Psoas muscle (tissue), 8 donors: ENCODE data around the gene TSPAN9. TPM values are rescaled to one million over a fixed set of nuclear protein-coding genes. Genes with fewer than 3 reads are reported as not detected.

Experiments used
- ATAC-seq, 4 donors: fragments of 200-7000 bp; cut with Tn5 transposase; one replicate each; pipeline ENCODE4 v1.9.1; 2020; ENCODE audit warnings: moderate library complexity in 3 of 4, mild to moderate bottlenecking in 2 of 4
- DNase-seq, 2 donors: peaks; one replicate each; pipeline ENCODE4 v3.0.0-alpha.2; 2020
- H3K27ac ChIP-seq: fragments of 200-600 bp; one replicate; pipeline ENCODE4 v1.8.0; 2022
- H3K27me3 ChIP-seq, 3 donors: fragments of 200-600 bp in 1 of 3; one replicate each; pipeline versions ENCODE4 v1.6.1 to v1.8.0; 2013 to 2022; ENCODE audit warnings: low read length in 2 of 3, mild to moderate bottlenecking in 2 of 3, moderate library complexity in 1 of 3; ENCODE audit not compliant: insufficient read depth in 3 of 3
- H3K36me3 ChIP-seq, 2 donors: fragments of 200-600 bp in 1 of 2; one replicate each; pipeline versions ENCODE4 v1.6.1 to v1.8.0; 2013 to 2022; ENCODE audit warnings: low read depth in 1 of 2, mild to moderate bottlenecking in 1 of 2, moderate library complexity in 1 of 2; ENCODE audit not compliant: insufficient read depth in 1 of 2
- H3K4me1 ChIP-seq: fragments of 200-600 bp; one replicate; pipeline ENCODE4 v1.8.0; 2022
- H3K4me3 ChIP-seq: fragments of 200-600 bp; one replicate; pipeline ENCODE4 v1.8.0; 2022; ENCODE audit warnings: mild to moderate bottlenecking
- H3K9me3 ChIP-seq: fragments of 200-600 bp; one replicate; pipeline ENCODE4 v1.8.0; 2022
- WGBS, 3 donors: extraction: QIAGEN DNeasy Blood & Tissue Kit; methylation state at CpG; one replicate each; pipeline versions ENCODE4 v1.1.6 to v1.1.7; 2013; 5-methylcytosine and 5-hydroxymethylcytosine counted together
- intact Hi-C, 2 donors: fragments of 100-400 bp; cut with DNase I; formaldehyde crosslinking; loops; one replicate each; pipeline versions ENCODE4 v1.11.0 to v1.14.2; 2022
- polyA plus RNA-seq, 3 donors: library from polyadenylated mRNA; stranded (reverse); fragments of 200-250 nt; gene quantifications; one replicate each; pipeline ENCODE4 v1.2.3, GENCODE V29; 2013
- total RNA-seq, 4 donors: library from RNA; stranded (reverse); fragmentation: NEBNext Ultra II Directional in 2 of 4; extraction: Animal tissue kit (Norgen Biotek cat#: 25700) in 2 of 4; gene quantifications; one replicate each; pipeline versions ENCODE4 v1.2.1 to v1.2.4, GENCODE V29; 2021 to 2023
- TF ChIP-seq, protein P1 (sequence below): fragments of 200-600 bp; IDR thresholded peaks from one replicate; pipeline ENCODE4 v1.8.0; 2022; ENCODE audit warnings: antibody characterized with exemption
- donor health status: healthy with polysubstance abuse.
- donor health status: DM: no; HTN: no; CAD: no; lungs with moderate emphysema.
- donor health status: Bipolar disorder and iron deficiency.
- donor health status: healthy.
- donor health status: DM: yes; HTN: yes; CAD: no.
- donor health status: DM: no; HTN: no; CAD: no.
- donor health status: DM: no; HTN: no; CAD: no.
- donor health status: DM: yes; HTN: yes; CAD: no.

TSPAN9 gene
- total and polyA plus RNA-seq, 7 donors, result 6.4 to 28.0 (median 11.6) TPM

DNA sequence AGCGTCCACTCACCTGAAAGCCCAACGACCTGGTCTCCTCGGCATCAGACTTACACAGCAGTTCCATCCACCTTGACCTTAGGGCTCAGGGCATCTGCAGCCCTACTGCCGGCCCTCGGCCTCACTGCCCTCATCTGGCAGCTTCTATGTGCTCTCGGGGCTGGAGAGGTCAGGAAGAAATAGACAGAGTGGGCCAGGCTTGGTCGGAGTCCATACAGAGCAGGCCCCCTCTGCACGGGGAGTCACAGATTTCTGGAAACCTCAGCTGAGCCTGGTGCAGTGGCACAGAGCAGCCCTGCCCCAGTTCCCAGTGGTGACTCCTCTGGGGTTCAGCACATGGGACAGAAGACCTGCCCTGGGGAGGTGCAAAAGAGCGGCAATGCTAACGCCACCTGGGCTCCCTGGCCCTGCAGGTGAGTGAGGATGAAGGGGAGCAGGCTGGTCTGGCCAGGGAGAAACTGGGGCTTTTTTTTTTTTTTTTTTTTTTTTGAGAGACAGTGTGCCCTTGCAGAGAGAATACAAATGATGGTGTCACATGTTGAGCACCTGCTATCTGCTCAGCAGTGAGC, 223.7 kb downstream of the TSPAN9 start:
- no peaks in the 10 kb centered on the region for H3K36me3 ChIP-seq
- 47 to 56% (median 50%) methylated on average over 10 of the region's 10 CpGs for WGBS, 3 donors

DNA sequence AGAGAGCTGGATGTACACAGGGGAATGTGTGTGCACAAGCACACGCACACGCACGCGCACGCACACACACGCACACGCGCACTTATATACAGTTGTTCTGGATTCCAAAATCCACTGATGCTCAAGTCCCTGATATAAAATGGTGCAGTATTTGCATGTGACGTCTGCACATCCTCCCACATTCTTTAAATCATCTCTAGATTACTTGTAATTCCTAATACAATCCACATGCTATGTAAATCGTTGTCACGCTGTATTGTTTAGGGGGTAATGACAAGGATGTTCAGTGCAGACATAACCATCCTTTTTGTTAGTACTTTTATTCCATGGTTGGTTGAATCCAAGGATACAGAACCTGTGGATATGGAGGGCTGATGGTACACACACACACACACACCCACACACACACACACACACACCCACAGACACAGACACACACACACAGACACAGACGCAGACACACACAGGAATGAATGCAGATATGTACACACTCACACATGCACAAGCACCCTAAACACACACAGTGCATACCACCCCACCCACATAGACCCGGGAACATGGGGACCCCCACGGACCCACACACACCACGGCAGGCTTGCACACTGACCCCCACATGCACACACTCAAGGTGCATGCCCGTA, 225.3 kb downstream of the TSPAN9 start:
- Histone ChIP-seq H3K27me3 (peaks cover 0 to 3% (median 0%) of the 10 kb centered on the region in 3 donors), H3K27ac (no peak overlapping the region), H3K36me3 (no peaks in the 10 kb centered on the region), H3K4me3 (no peak overlapping the region), H3K9me3 (no peaks in the 10 kb centered on the region), H3K4me1 (peaks cover 14% of the 10 kb centered on the region)
- TF ChIP-seq, protein P1, sequence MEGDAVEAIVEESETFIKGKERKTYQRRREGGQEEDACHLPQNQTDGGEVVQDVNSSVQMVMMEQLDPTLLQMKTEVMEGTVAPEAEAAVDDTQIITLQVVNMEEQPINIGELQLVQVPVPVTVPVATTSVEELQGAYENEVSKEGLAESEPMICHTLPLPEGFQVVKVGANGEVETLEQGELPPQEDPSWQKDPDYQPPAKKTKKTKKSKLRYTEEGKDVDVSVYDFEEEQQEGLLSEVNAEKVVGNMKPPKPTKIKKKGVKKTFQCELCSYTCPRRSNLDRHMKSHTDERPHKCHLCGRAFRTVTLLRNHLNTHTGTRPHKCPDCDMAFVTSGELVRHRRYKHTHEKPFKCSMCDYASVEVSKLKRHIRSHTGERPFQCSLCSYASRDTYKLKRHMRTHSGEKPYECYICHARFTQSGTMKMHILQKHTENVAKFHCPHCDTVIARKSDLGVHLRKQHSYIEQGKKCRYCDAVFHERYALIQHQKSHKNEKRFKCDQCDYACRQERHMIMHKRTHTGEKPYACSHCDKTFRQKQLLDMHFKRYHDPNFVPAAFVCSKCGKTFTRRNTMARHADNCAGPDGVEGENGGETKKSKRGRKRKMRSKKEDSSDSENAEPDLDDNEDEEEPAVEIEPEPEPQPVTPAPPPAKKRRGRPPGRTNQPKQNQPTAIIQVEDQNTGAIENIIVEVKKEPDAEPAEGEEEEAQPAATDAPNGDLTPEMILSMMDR, result no peak
- 84 to 96% (median 92%) methylated on average over 16 of the region's 16 CpGs for whole genome bisulfite sequencing, 3 donors
- intact Hi-C loops, result loop anchor here in 1 of 2 donors (5.0 kb wide), 3 partner anchors 230 to 505 kb away; no protein-coding TSS in a partner anchor
- no peak for ATAC-seq
- no peak for DNase-seq

More for the DNA sequence above, 223.7 kb downstream of the TSPAN9 start:
- DNase-seq (peak in 1 of 2 donors; percentile 52), ATAC-seq (no peak)
- Histone ChIP-seq H3K27ac (peak overlapping the region; percentile 71), H3K4me3 (no peak overlapping the region), H3K9me3 (no peaks in the 10 kb centered on the region), H3K4me1 (peaks cover 14% of the 10 kb centered on the region), H3K27me3 (peaks cover 0 to 4% (median 0%) of the 10 kb centered on the region in 3 donors)
- TF ChIP-seq, protein P1, result no peak
- intact Hi-C loops, result loop anchor here (1.0 to 5.0 kb wide), 7 partner anchors 156 to 976 kb away; no protein-coding TSS in a partner anchor

DNA sequence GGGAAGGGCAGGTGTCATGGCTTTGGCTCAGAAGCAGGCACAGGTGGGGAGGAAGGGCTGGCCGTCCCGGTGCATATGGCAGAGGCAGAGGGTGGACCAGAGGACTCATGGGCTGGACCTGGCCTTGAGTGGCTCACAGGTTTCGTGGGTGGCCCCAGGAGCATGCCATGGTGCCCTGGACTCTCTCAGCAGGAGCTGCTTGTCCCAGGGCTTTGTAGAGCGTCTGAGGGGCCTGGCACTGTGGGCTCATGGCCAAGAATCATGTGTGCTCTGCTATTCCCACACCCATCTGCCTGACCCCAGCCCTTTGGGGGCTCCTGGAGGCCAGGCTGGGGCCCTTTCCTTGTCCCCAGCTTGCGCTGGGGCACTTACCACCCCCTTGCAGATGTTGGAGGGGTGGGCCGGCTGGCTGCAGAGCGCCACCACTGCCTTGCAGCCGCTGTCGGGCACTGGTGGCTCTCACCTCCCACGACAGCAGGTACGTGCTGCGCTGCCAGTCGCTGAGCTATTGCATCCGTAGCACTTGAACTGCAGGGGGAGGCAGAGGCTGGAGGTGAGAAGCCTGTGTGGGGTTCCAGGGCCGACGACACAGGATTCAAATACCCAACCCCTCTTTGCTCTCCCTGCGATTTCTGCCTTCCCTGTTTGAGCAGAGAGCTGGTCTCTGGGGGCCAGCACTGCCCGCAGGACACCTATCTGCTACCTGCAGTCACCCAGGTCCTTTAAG, 226.4 kb downstream of the TSPAN9 start:
- H3K27me3 ChIP-seq, result peaks cover 0 to 3% (median 0%) of the 10 kb centered on the region in 3 donors
- WGBS, 3 donors, result 83 to 85% (median 83%) methylated on average over 18 of the region's 18 CpGs

DNA sequence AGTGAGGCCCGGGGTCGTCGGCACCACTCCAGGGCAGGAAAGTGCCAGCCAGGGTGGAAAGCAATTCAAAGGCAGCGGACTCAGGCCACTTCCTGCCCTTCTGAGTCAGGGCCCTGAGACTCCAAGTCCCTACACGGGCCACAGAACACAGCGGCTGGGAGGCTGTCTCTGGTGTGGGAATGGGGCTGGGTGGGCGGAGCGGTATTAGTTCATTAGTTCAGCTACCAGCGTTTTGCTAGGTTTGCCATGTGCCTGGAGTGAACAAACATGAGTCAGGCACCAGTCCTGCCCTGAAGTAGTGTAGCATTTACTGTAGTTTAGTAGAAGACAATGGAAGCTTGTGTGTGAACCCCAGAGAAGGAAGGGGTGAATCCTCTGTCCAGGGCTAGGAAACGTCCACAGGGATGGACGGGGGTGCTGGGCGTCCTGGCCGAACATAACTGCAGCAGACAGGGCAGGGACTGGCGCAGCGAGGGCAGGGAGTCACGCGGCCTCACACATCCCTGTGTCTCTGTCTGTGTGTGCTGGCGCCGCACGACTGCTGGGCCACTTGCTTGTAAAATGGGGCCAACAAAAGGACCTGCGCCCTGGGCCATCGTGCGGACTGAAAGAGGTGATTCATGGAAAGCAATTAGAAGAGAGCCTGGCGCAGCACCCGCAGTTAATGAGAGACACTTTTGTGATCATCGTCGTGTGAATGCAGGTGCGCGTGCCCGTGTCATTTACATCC, 227.4 kb downstream of the TSPAN9 start:
- Histone ChIP-seq H3K27ac (no peak overlapping the region), H3K9me3 (no peaks in the 10 kb centered on the region), H3K27me3 (peaks cover 0 to 3% (median 2%) of the 10 kb centered on the region in 3 donors), H3K4me3 (no peak overlapping the region), H3K36me3 (no peaks in the 10 kb centered on the region), H3K4me1 (peaks cover 10% of the 10 kb centered on the region)
- DNase-seq (no peak), ATAC-seq (no peak)
- 72 to 78% (median 76%) methylated on average over 30 of the region's 30 CpGs for WGBS, 3 donors
- TF ChIP-seq, protein P1, result no peak
- intact Hi-C loops, result loop anchor here in 1 of 2 donors (5.0 kb wide), 3 partner anchors 228 to 503 kb away; no protein-coding TSS in a partner anchor

More for the DNA sequence above, 226.4 kb downstream of the TSPAN9 start:
- Histone ChIP-seq H3K4me3 (no peak overlapping the region), H3K9me3 (no peaks in the 10 kb centered on the region), H3K36me3 (no peaks in the 10 kb centered on the region), H3K27ac (no peak overlapping the region), H3K4me1 (peaks cover 14% of the 10 kb centered on the region)
- TF ChIP-seq, protein P1, result no peak
- no peak for DNase-seq
- intact Hi-C loops, result loop anchor here in 1 of 2 donors (5.0 kb wide), 3 partner anchors 229 to 504 kb away; no protein-coding TSS in a partner anchor
- ATAC-seq, result no peak
